ENCODE data around the gene POLR1A. TPM values are rescaled to one million over a fixed set of nuclear protein-coding genes. Genes with fewer than 3 reads are reported as not detected.

The POLR1A gene
- total RNA-seq, 4 donors from 2014 or later = 15.6 to 21.7 (median 17.7) TPM

DNA sequence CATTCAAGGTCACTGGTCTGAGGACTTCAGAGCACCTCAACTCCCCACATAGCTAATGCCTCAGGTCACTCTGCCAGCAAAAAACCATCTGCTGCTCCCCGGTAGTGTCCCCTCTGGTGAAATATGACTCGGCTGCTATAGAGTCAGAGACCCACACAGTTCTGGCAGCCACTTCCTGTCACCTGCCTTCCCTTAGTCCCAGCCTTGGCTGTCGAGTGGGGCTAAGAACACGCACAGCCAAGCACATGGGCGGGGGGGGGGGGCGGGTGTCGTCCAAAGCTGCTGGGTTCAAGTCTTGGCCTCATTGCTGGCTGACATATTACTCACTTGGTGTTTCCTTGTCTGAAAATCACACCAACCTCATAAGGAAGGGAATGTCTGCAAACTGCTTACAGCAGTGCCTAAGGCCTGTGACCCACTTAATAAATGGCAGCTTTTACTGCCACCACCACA is 37.5 kb downstream of the POLR1A start:
- Histone ChIP-seq H3K27ac (no peak overlapping the region), H3K9me3 (no peaks in the 10 kb centered on the region), H3K4me1 (peaks cover 0 to 40% (median 10%) of the 10 kb centered on the region in 3 donors), H3K27me3 (no peaks in the 10 kb centered on the region), H3K36me3 (peaks cover 0 to 71% of the 10 kb centered on the region in 2 donors), H3K4me3 (no peak overlapping the region)
- 27% methylated on average over 5 of the region's 7 CpGs; no CpG with 5 or more reads in 1 of the 2 donors for WGBS, 2 donors (ENCODE audit: low coverage in 1 of 2)
- TF ChIP-seq EP300 (IDR thresholded peaks at IDR 0.05) (no peak), POLR2AphosphoS5 (IDR thresholded peaks at IDR 0.05) (no peak), POLR2A (IDR thresholded peaks at IDR 0.05) (no peak)
- TF ChIP-seq, protein P1, sequence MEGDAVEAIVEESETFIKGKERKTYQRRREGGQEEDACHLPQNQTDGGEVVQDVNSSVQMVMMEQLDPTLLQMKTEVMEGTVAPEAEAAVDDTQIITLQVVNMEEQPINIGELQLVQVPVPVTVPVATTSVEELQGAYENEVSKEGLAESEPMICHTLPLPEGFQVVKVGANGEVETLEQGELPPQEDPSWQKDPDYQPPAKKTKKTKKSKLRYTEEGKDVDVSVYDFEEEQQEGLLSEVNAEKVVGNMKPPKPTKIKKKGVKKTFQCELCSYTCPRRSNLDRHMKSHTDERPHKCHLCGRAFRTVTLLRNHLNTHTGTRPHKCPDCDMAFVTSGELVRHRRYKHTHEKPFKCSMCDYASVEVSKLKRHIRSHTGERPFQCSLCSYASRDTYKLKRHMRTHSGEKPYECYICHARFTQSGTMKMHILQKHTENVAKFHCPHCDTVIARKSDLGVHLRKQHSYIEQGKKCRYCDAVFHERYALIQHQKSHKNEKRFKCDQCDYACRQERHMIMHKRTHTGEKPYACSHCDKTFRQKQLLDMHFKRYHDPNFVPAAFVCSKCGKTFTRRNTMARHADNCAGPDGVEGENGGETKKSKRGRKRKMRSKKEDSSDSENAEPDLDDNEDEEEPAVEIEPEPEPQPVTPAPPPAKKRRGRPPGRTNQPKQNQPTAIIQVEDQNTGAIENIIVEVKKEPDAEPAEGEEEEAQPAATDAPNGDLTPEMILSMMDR (IDR thresholded peaks at IDR 0.05) = no peak
- no peak for ATAC-seq

DNA sequence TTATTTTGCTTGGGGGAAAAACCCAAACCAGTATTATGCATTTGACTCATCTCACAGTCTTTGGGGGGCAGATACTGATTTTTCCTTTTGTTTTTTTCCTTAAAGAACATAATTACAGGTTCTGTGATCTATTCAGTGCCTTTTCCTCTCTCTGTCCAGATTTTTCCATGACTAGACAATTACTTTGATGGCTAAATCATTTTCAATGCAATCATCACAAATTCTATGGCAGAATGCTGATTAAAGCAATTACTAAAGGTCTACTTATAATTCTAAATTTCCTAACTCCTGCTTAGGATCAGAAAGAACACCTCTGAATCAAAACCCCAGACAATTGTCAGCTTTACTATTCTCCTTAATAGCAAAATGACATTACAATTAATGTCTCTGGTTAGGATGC is 38.8 kb downstream of the POLR1A start:
- ATAC-seq = no peak
- Histone ChIP-seq H3K27me3 (no peaks in the 10 kb centered on the region), H3K9me3 (no peaks in the 10 kb centered on the region), H3K36me3 (peaks cover 0 to 79% of the 10 kb centered on the region in 2 donors), H3K27ac (no peak overlapping the region), H3K4me3 (no peak overlapping the region), H3K4me1 (peaks cover 0 to 28% (median under 1%) of the 10 kb centered on the region in 3 donors)
- TF ChIP-seq, protein P1 (IDR thresholded peaks at IDR 0.05) = no peak
- TF ChIP-seq POLR2AphosphoS5 (IDR thresholded peaks at IDR 0.05) (no peak), EP300 (IDR thresholded peaks at IDR 0.05) (no peak), POLR2A (IDR thresholded peaks at IDR 0.05) (no peak)

DNA sequence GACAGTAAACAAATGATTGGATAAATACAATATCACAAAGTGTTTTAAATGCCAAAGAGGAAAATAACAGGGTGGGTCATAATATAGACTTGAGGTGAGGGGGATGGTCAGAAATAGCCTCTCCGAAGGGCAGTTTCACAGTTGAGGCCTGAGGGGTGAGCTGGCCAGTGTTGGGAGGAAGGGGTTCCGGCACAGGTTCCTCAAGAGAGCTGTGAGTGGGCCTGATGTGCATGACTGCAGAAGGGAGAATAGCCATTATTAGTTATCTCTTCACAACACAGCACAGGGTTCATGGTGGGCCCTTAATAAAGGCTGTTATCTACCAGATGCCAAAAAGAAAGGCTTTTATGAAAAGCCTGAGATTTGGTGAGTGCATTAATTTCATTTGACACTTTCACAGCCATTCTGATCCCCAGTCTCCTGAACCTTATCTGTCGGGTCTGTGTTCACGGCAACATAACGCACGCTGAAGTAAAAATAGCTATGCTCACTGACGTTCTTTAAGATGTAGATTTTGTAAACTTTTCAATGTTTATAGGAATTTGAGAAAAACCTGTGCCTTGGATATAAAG is 39.6 kb downstream of the POLR1A start:
- H3K4me3 ChIP-seq = no peak overlapping the region
- no peak for TF ChIP-seq EP300 (IDR thresholded peaks at IDR 0.05)
- no peak for TF ChIP-seq POLR2AphosphoS5 (IDR thresholded peaks at IDR 0.05)
- no peak for TF ChIP-seq POLR2A (IDR thresholded peaks at IDR 0.05)
- TF ChIP-seq, protein P1 (IDR thresholded peaks at IDR 0.05) = no peak
- peaks cover 0 to 21% (median 0%) of the 10 kb centered on the region in 3 donors for H3K4me1 ChIP-seq
- no peak for ATAC-seq
- no peaks in the 10 kb centered on the region for H3K27me3 ChIP-seq
- WGBS, 2 donors (ENCODE audit: low coverage in 1 of 2) = 53 to 79% methylated on average over 7 of the region's 7 CpGs
- peaks cover 0 to 87% of the 10 kb centered on the region in 2 donors for H3K36me3 ChIP-seq
- H3K9me3 ChIP-seq = no peaks in the 10 kb centered on the region
- H3K27ac ChIP-seq = no peak overlapping the region

DNA sequence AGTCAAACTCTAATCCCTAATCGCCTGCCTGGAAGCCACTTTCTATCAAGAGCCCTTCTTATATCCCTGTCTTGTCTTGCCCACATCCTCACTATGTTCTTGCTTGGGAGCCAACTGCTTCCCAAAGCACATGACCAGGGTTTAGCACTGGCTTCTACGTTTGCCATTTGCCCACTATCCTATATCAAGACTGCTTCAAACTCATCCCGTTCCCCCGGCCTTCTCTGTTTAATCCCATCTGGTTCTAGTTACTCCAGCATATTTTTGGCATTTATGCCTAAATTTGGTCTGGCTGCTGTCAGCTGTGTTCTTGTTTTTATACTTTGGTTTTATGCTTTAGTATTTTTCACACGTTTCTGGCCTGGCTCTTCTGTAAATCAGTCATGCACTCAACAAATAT is 40.2 kb downstream of the POLR1A start:
- H3K4me3 ChIP-seq = no peak overlapping the region
- peaks cover 0 to 21% (median 0%) of the 10 kb centered on the region in 3 donors for H3K4me1 ChIP-seq
- H3K27ac ChIP-seq = peak overlapping the region in 1 of 4 donors; percentile 6
- no peaks in the 10 kb centered on the region for H3K9me3 ChIP-seq
- peaks cover 0 to 89% of the 10 kb centered on the region in 2 donors for H3K36me3 ChIP-seq
- no peaks in the 10 kb centered on the region for H3K27me3 ChIP-seq
- WGBS, 2 donors (ENCODE audit: low coverage in 1 of 2) = 24 to 54% methylated on average over 5 of the region's 5 CpGs
- TF ChIP-seq POLR2AphosphoS5 (IDR thresholded peaks at IDR 0.05) = no peak
- TF ChIP-seq POLR2A (IDR thresholded peaks at IDR 0.05) = no peak
- TF ChIP-seq, protein P1 (IDR thresholded peaks at IDR 0.05) = no peak
- TF ChIP-seq EP300 (IDR thresholded peaks at IDR 0.05) = no peak
- ATAC-seq = no peak

DNA sequence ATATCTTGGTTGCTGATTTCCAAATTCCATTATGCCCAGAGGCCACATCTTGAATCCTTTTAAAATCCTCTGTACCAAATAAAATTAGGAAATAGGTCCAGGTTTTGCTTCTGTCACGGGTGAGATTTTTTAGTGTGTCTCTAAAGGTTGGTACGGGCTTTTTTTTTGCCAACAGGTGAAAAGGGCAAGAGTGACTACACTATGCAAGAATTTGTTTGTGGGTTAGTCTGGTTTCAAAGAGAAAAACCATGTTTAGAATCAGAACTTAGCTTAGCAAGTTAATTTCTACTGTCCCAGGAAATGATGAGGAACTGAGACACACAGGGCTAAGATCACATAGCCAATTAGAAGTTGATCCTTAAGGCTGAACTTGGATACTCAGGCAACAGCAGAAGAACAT is 41.7 kb downstream of the POLR1A start:
- no peaks in the 10 kb centered on the region for H3K9me3 ChIP-seq
- H3K4me3 ChIP-seq = no peak overlapping the region
- TF ChIP-seq POLR2AphosphoS5 (IDR thresholded peaks at IDR 0.05) (no peak), EP300 (IDR thresholded peaks at IDR 0.05) (no peak), POLR2A (IDR thresholded peaks at IDR 0.05) (no peak)
- TF ChIP-seq, protein P1 (IDR thresholded peaks at IDR 0.05) = no peak
- H3K27me3 ChIP-seq = no peaks in the 10 kb centered on the region
- H3K36me3 ChIP-seq = peaks cover 0 to 83% of the 10 kb centered on the region in 2 donors
- 75 to 100% methylated on average over 2 of the region's 2 CpGs for WGBS, 2 donors (ENCODE audit: low coverage in 1 of 2)
- H3K27ac ChIP-seq = no peak overlapping the region
- no peak for ATAC-seq
- H3K4me1 ChIP-seq = peaks cover 0 to 21% (median 0%) of the 10 kb centered on the region in 3 donors

Measured in gastroesophageal sphincter (tissue), 4 donors.